Activated CD8-positive, alpha-beta T cell treated with anti-CD3 and anti-CD28 coated beads for 36 hours (primary cell): ENCODE results near the gene BRSK2. TPM values are rescaled to one million over a fixed set of nuclear protein-coding genes. Genes with fewer than 3 reads are reported as not detected.

Experiments
- ATAC-seq: fragments of 200-7000 bp; cut with Tn5 transposase; one replicate; pipeline ENCODE4 v1.10.0; 2021; ENCODE audit warnings: mild to moderate bottlenecking, moderate library complexity
- CTCF ChIA-PET: fragments of 350-600 bp; sonication (Branson Sonifier 250); formaldehyde crosslinking; loops from one replicate; lab custom pipeline; 2021; ENCODE audit warnings: antibody characterized with exemption; lab: Charles Lee
- POLR2A ChIA-PET: fragments of 350-600 bp; sonication (Branson Sonifier 250); formaldehyde crosslinking; loops from one replicate; lab custom pipeline; 2021; ENCODE audit warnings: antibody characterized with exemption; lab: Charles Lee
- DNase-seq: peaks from one replicate; pipeline ENCODE4 v3.0.0-alpha.2; 2020
- H3K27ac Mint-ChIP-seq: one replicate; pipeline ENCODE4 v1.8.0; 2021; ENCODE audit warnings: mild to moderate bottlenecking, mixed read lengths
- H3K27me3 Mint-ChIP-seq: one replicate; pipeline ENCODE4 v1.8.0; 2021; ENCODE audit warnings: mixed read lengths
- H3K36me3 Mint-ChIP-seq: one replicate; pipeline ENCODE4 v1.8.0; 2021; ENCODE audit warnings: low read depth, mixed read lengths
- H3K4me1 Mint-ChIP-seq: one replicate; pipeline ENCODE4 v1.8.0; 2021; ENCODE audit warnings: low read depth, mixed read lengths
- H3K4me3 Mint-ChIP-seq: one replicate; pipeline ENCODE4 v1.8.0; 2021; ENCODE audit warnings: mild to moderate bottlenecking, moderate library complexity, mixed read lengths
- H3K9me3 Mint-ChIP-seq: one replicate; pipeline ENCODE4 v1.8.0; 2021; ENCODE audit warnings: mixed read lengths
- intact Hi-C: fragments of 100-400 bp; cut with micrococcal nuclease; formaldehyde crosslinking; loops from one replicate; pipeline ENCODE4 v1.10.0; 2022
- total RNA-seq, 2 experiments: library from RNA; stranded (reverse); gene quantifications; one replicate each; pipeline ENCODE4 v1.2.3, GENCODE V29; 2021
- TF ChIP-seq, protein P1 (sequence below): fragments of 200-600 bp; IDR thresholded peaks from one replicate; pipeline ENCODE4 v1.8.0; 2022; ENCODE audit warnings: antibody characterized with exemption, mild to moderate bottlenecking

BRSK2 gene
- total RNA-seq, 2 experiments from 2014 or later, result 1.1 to 2.0 TPM

DNA sequence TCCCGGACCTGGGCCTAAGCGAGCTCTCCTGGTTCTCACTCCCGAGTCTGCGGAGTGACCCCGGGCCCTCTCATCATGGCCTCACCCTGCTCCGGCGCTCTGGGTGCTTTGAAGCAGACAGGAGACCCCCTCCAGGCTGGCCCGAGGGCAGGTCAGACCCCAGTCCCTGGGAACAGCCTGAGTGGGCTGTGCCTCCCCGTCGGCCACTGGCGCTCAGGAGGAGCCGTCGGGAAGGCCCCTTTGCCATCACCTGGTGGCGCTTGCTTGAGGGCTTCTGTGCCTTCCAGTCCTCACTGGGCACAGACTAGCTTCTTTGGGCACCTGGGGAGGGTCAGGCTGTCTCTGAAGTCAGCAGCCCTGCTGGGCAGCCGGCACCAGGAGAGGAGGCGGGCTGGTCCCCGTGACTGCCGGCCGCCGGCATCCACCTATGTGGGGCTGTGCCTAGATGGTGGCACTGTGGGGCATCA is 6.7 kb downstream of the BRSK2 start:
- H3K36me3 Mint-ChIP-seq, result no peaks in the 10 kb centered on the region
- H3K4me1 Mint-ChIP-seq, result peaks cover 4% of the 10 kb centered on the region
- TF ChIP-seq, protein P1, sequence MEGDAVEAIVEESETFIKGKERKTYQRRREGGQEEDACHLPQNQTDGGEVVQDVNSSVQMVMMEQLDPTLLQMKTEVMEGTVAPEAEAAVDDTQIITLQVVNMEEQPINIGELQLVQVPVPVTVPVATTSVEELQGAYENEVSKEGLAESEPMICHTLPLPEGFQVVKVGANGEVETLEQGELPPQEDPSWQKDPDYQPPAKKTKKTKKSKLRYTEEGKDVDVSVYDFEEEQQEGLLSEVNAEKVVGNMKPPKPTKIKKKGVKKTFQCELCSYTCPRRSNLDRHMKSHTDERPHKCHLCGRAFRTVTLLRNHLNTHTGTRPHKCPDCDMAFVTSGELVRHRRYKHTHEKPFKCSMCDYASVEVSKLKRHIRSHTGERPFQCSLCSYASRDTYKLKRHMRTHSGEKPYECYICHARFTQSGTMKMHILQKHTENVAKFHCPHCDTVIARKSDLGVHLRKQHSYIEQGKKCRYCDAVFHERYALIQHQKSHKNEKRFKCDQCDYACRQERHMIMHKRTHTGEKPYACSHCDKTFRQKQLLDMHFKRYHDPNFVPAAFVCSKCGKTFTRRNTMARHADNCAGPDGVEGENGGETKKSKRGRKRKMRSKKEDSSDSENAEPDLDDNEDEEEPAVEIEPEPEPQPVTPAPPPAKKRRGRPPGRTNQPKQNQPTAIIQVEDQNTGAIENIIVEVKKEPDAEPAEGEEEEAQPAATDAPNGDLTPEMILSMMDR, result no peak
- H3K9me3 Mint-ChIP-seq, result no peaks in the 10 kb centered on the region
- ChIA-PET CTCF (no interaction called here), POLR2A (interaction anchor here (0.6 kb wide), 1 partner anchor 1016 kb away, joined by 4 read pairs; no protein-coding TSS in a partner anchor)
- intact Hi-C loops, result no loop called here
- no peak overlapping the region for H3K4me3 Mint-ChIP-seq
- ATAC-seq (no peak), DNase-seq (no peak)
- no peak overlapping the region for H3K27ac Mint-ChIP-seq
- peaks cover 16% of the 10 kb centered on the region for H3K27me3 Mint-ChIP-seq

DNA sequence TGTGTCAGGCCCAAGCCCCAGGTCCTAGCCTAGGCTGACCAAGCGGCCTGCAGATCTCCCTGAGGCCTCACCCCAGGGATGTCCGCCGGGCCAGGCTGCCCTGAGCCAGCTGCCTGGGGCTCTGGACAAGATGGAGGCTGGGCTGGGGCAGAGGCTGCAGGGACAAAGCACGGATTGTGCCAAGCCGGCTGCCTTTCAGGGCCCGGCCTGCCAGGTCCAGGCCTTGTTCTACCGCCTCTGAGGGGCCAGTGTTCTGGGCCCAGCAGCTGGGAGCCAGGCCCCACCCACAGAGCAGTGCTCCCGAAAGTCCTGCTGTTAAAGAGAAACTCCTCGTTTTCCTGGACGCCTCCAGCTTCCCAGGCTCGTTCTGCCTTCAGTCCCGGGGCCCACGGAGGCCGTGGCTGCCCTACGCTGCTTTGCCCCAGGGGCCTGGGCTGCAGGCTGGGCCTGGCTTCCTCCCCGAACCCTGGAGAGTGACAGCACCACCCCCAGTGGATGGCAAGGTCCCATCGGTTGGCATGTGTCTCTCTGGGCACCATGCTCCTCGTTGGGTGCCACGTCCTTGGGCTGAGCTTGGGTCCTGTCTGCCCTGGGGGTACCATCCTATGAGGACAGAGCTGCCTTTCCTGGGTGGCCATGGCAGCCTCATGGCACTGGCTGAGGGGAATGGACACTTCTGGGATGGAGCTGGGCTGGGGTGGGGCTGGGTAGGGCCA is 7.6 kb downstream of the BRSK2 start:
- H3K27ac Mint-ChIP-seq, result no peak overlapping the region
- no peaks in the 10 kb centered on the region for H3K4me1 Mint-ChIP-seq
- TF ChIP-seq, protein P1, result no peak
- H3K9me3 Mint-ChIP-seq, result no peaks in the 10 kb centered on the region
- POLR2A ChIA-PET, result no interaction called here
- DNase-seq, result no peak
- peaks cover 7% of the 10 kb centered on the region for H3K27me3 Mint-ChIP-seq
- no peaks in the 10 kb centered on the region for H3K36me3 Mint-ChIP-seq
- ATAC-seq, result no peak
- no peak overlapping the region for H3K4me3 Mint-ChIP-seq
- intact Hi-C loops, result no loop called here
- CTCF ChIA-PET, result no interaction called here

DNA sequence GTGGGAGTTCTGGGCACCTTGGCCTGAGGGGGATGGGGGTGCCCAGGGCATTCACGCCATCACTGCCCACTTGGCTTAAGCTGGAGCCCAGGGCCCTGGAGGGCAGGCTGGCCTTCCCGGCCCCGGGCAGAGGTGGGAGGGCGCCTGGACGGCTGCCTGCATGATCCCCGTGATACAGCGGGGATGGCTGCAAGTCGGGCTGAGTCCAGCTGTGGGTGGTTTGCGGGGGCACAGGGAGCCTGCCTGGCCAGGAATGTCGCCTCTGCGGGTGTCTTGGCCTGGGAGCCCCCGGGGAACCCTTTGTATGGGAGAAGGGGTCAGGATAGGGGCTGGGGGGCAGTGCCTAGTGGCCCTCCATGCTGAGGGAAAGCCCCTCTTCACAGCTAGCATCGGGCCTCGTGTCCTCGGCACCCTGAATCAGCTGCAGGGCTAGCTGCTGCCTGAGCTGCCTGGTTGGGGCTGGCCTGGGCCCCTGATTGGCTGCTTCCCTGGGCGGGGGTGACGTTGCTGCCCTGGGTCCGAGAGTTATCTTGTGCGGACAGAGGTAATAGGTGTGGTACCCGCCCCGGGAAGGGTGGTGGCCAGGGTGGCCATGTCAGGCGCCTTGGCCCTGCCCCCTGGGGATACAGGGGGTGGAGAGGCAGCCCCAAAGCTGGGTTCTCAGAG is 8.3 kb downstream of the BRSK2 start:
- H3K36me3 Mint-ChIP-seq, result no peaks in the 10 kb centered on the region
- POLR2A ChIA-PET, result no interaction called here
- DNase-seq (no peak), ATAC-seq (no peak)
- peaks cover under 1% of the 10 kb centered on the region for H3K27me3 Mint-ChIP-seq
- H3K4me3 Mint-ChIP-seq, result no peak overlapping the region
- H3K9me3 Mint-ChIP-seq, result no peaks in the 10 kb centered on the region
- TF ChIP-seq, protein P1, result no peak
- CTCF ChIA-PET, result no interaction called here
- intact Hi-C loops, result no loop called here
- no peak overlapping the region for H3K27ac Mint-ChIP-seq
- no peaks in the 10 kb centered on the region for H3K4me1 Mint-ChIP-seq

DNA sequence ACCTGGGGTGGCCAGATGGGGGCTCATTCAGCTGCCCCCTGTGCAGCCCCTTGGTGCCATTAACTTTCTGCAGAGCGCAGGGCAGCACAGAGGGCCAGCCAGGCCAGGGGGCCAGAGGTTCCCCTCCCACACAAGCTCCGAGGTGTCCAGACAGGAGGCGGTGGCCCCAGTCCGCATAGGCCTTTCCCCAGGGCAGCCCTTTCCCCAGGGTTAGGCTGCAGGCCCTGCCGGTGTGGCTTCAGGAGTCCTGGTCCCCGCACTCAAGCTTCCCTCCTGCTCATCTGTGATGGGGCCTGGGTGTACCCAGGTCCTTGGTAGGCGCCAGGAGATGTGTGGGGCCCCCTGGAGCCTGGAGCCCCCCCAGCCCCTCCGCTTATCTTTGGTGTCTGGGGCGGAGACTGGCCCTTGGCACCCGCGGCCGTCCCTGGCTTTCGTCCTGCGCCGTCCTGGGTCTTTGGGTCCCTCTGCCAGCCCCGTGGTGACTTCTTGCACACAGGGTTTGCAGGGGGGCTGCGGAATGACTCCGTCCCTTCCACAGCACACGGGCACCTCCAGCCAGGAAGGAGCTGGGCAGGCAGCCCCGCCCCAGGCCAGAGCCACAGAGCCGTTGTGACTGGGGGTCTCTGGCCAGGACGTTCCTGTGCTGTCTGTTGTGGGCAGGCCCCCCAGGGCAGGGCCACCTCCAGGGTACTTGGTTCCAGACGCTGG is 8.9 kb downstream of the BRSK2 start:
- Mint-ChIP-seq H3K9me3 (no peaks in the 10 kb centered on the region), H3K36me3 (no peaks in the 10 kb centered on the region), H3K27me3 (no peaks in the 10 kb centered on the region), H3K4me3 (no peak overlapping the region), H3K4me1 (no peaks in the 10 kb centered on the region), H3K27ac (no peak overlapping the region)
- CTCF ChIA-PET, result no interaction called here
- TF ChIP-seq, protein P1, result no peak
- POLR2A ChIA-PET, result no interaction called here
- no peak for ATAC-seq
- intact Hi-C loops, result no loop called here
- no peak for DNase-seq
